Memory B cell (primary cell): ENCODE results near the gene SLC11A1.

Experiments used
- ATAC-seq: fragments of 150-1000 bp; cut with Tn5 transposase; 2 replicates; pipeline ENCODE4 v1.10.0; 2021; ENCODE audit warnings: low read depth, mild to moderate bottlenecking, moderate library complexity
- DNase-seq, 2 donors: peaks; one replicate each; pipeline ENCODE4 v3.0.0; 2022; ENCODE audit warnings: low spot score in 2 of 2
- H3K27ac Mint-ChIP-seq: one replicate; pipeline ENCODE4 v1.8.0; 2022; ENCODE audit warnings: mild to moderate bottlenecking, moderate library complexity, mixed read lengths
- H3K27me3 Mint-ChIP-seq: one replicate; pipeline ENCODE4 v1.8.0; 2022; ENCODE audit warnings: mixed read lengths
- H3K36me3 Mint-ChIP-seq: one replicate; pipeline ENCODE4 v1.8.0; 2022; ENCODE audit warnings: mild to moderate bottlenecking, mixed read lengths
- H3K4me1 Mint-ChIP-seq: one replicate; pipeline ENCODE4 v1.8.0; 2022; ENCODE audit warnings: mixed read lengths
- H3K4me3 Mint-ChIP-seq: one replicate; pipeline ENCODE4 v1.8.0; 2022; ENCODE audit warnings: mild to moderate bottlenecking, moderate library complexity, mixed read lengths
- H3K9me3 Mint-ChIP-seq: one replicate; pipeline ENCODE4 v1.8.0; 2022; ENCODE audit warnings: mixed read lengths

SLC11A1 gene

DNA sequence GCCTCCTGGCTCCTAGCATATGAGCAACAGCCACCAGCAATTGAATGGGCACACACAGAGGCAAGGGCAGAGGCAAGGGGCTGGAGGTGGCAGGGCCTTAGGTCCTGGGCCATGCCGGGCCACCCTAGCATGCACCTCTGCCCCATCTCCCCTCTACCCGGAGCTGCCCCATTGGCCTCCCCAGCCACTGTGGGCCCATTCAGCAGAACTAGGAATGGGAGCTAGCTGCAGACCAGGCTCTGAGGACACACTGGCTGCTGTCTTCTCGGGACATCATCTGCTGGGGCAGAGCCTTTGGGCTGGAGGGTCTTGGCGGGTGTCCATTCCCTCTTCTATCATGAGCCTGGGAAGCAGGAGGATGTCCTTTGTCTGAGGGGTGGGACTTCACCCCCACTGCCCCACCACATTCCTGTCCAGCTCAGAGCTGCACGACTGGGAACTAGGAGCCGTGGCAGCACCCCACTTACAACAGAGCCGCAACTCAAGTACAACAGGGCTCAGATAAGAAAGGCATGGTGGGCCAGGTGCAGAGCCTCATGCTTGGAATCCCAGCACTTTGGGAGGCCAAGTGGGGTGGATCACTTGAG lies 37.6 kb downstream of the SLC11A1 start:
- peaks cover 3% of the 10 kb centered on the region for H3K27me3 Mint-ChIP-seq
- no peak overlapping the region for H3K27ac Mint-ChIP-seq
- no peaks in the 10 kb centered on the region for H3K9me3 Mint-ChIP-seq
- H3K36me3 Mint-ChIP-seq = no peaks in the 10 kb centered on the region
- no peaks in the 10 kb centered on the region for H3K4me1 Mint-ChIP-seq
- H3K4me3 Mint-ChIP-seq = no peak overlapping the region
- DNase-seq = no peak
- no peak for ATAC-seq

DNA sequence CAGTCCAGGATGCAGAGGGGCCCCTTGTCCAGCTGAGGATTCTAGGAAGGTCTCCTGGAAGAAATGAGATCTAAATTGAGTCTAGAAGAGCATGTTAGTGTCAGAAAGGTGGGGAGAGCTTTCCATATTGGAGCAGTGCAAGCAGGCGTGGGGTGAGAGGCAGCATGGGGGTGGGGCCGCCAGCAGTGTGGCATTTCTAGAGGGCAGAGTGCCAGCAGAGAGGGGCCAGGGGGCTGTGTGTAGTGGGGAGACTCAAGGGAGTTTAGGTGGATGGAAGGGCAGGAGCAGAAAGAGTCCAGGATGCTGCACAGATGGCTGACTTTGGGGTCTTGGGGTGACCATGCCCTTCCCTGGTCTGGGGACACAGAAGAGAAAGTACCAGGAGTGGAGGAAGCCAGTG lies 39.0 kb downstream of the SLC11A1 start:
- Mint-ChIP-seq H3K4me3 (no peak overlapping the region), H3K27me3 (peaks cover 3% of the 10 kb centered on the region), H3K4me1 (no peaks in the 10 kb centered on the region), H3K36me3 (no peaks in the 10 kb centered on the region), H3K27ac (no peak overlapping the region), H3K9me3 (no peaks in the 10 kb centered on the region)
- DNase-seq (no peak), ATAC-seq (no peak)

- H3K27me3 Mint-ChIP-seq = peaks cover 3% of the 10 kb centered on the region
- no peak for DNase-seq
- H3K36me3 Mint-ChIP-seq = no peaks in the 10 kb centered on the region
- H3K27ac Mint-ChIP-seq = no peak overlapping the region
- H3K4me3 Mint-ChIP-seq = no peak overlapping the region
- H3K9me3 Mint-ChIP-seq = no peaks in the 10 kb centered on the region
- no peaks in the 10 kb centered on the region for H3K4me1 Mint-ChIP-seq
- ATAC-seq = no peak
Measured at GRCh38 chr2:218422403-218423086, 40.5 kb downstream of the SLC11A1 start.

- DNase-seq (no peak), ATAC-seq (no peak)
- Mint-ChIP-seq H3K4me3 (no peak overlapping the region), H3K27me3 (peaks cover 3% of the 10 kb centered on the region), H3K36me3 (no peaks in the 10 kb centered on the region), H3K27ac (no peak overlapping the region), H3K9me3 (no peaks in the 10 kb centered on the region), H3K4me1 (no peaks in the 10 kb centered on the region)
Measured at GRCh38 chr2:218423584-218423983, 41.5 kb downstream of the SLC11A1 start.

- no peaks in the 10 kb centered on the region for H3K4me1 Mint-ChIP-seq
- no peaks in the 10 kb centered on the region for H3K9me3 Mint-ChIP-seq
- DNase-seq (no peak), ATAC-seq (no peak)
- H3K27me3 Mint-ChIP-seq = peaks cover 13% of the 10 kb centered on the region
- no peak overlapping the region for H3K27ac Mint-ChIP-seq
- no peak overlapping the region for H3K4me3 Mint-ChIP-seq
- H3K36me3 Mint-ChIP-seq = no peaks in the 10 kb centered on the region
Measured at GRCh38 chr2:218425531-218425930, 43.5 kb downstream of the SLC11A1 start.

DNA sequence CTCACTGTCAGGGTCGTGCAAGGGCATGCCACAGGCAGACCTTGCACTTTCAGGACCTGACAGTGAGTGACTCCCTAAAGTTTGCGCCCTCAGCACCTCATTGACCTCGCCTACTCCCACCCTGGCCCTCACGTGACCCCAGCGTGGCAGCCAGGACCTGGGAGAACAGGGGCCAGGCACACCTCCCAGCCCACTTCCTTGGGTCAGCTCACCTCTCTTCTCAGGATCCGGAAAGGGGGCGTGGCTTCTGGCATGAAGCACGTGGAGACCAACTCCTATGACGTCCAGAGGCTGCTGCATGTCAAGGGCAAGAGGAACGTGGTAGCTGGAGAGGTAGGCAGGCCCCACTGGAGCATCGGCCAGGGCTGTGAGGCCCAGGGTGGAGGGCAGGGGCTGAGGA lies 45.7 kb downstream of the SLC11A1 start:
- DNase-seq (no peak), ATAC-seq (no peak)
- Mint-ChIP-seq H3K36me3 (no peaks in the 10 kb centered on the region), H3K27ac (no peak overlapping the region), H3K9me3 (no peaks in the 10 kb centered on the region), H3K4me1 (no peaks in the 10 kb centered on the region), H3K4me3 (no peak overlapping the region), H3K27me3 (peaks cover 13% of the 10 kb centered on the region)

GRCh38 chr2:218428846-218429558 lies 46.9 kb downstream of the SLC11A1 start:
- ATAC-seq (no peak), DNase-seq (no peak)
- peaks cover 13% of the 10 kb centered on the region for H3K27me3 Mint-ChIP-seq
- H3K27ac Mint-ChIP-seq = no peak overlapping the region
- no peaks in the 10 kb centered on the region for H3K4me1 Mint-ChIP-seq
- no peaks in the 10 kb centered on the region for H3K9me3 Mint-ChIP-seq
- H3K36me3 Mint-ChIP-seq = no peaks in the 10 kb centered on the region
- no peak overlapping the region for H3K4me3 Mint-ChIP-seq

- no peak for DNase-seq
- H3K4me3 Mint-ChIP-seq = no peak overlapping the region
- ATAC-seq = no peak
- H3K27ac Mint-ChIP-seq = no peak overlapping the region
- H3K27me3 Mint-ChIP-seq = peaks cover 13% of the 10 kb centered on the region
- H3K9me3 Mint-ChIP-seq = no peaks in the 10 kb centered on the region
- H3K4me1 Mint-ChIP-seq = no peaks in the 10 kb centered on the region
- H3K36me3 Mint-ChIP-seq = no peaks in the 10 kb centered on the region
Measured at GRCh38 chr2:218429911-218430692, 48.0 kb downstream of the SLC11A1 start.

DNA sequence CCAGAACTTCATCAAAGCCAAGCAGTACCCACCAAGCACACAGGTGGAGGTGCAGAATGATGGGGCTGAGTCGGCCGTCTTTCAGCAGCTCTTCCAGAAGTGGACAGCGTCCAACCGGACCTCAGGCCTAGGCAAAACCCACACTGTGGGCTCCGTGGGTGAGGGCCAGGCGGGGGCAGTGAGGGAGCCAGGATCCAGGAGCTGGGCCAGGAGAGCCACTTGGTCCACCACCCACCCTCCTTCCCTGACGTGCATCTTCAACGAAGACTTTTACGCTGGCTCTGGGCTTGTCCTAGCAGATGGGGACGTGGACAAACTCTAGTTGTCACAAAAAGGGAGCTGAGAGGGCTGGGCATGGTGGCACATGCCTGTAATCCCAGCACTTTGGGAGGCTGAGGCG lies 48.6 kb downstream of the SLC11A1 start:
- no peak for ATAC-seq
- H3K27ac Mint-ChIP-seq = no peak overlapping the region

GRCh38 chr2:218431878-218432277 lies 49.8 kb downstream of the SLC11A1 start:
- Mint-ChIP-seq H3K36me3 (no peaks in the 10 kb centered on the region), H3K9me3 (no peaks in the 10 kb centered on the region), H3K27me3 (peaks cover 13% of the 10 kb centered on the region), H3K27ac (no peak overlapping the region), H3K4me3 (no peak overlapping the region), H3K4me1 (no peaks in the 10 kb centered on the region)
- no peak for ATAC-seq
- DNase-seq = no peak

More for the DNA sequence above, 48.6 kb downstream of the SLC11A1 start:
- H3K4me3 Mint-ChIP-seq = no peak overlapping the region
- no peak for DNase-seq
- no peaks in the 10 kb centered on the region for H3K4me1 Mint-ChIP-seq
- no peaks in the 10 kb centered on the region for H3K36me3 Mint-ChIP-seq
- H3K9me3 Mint-ChIP-seq = no peaks in the 10 kb centered on the region
- H3K27me3 Mint-ChIP-seq = peaks cover 13% of the 10 kb centered on the region

- H3K27ac Mint-ChIP-seq = no peak overlapping the region
- H3K36me3 Mint-ChIP-seq = no peaks in the 10 kb centered on the region
- H3K27me3 Mint-ChIP-seq = peaks cover 13% of the 10 kb centered on the region
- H3K9me3 Mint-ChIP-seq = no peaks in the 10 kb centered on the region
- no peak overlapping the region for H3K4me3 Mint-ChIP-seq
- no peak for ATAC-seq
- no peak for DNase-seq
- no peaks in the 10 kb centered on the region for H3K4me1 Mint-ChIP-seq
Measured at GRCh38 chr2:218432676-218433365, 50.7 kb downstream of the SLC11A1 start.

GRCh38 chr2:218434456-218434855 lies 52.4 kb downstream of the SLC11A1 start:
- DNase-seq (no peak), ATAC-seq (no peak)
- Mint-ChIP-seq H3K36me3 (no peaks in the 10 kb centered on the region), H3K4me1 (peaks cover 3% of the 10 kb centered on the region), H3K27ac (no peak overlapping the region), H3K9me3 (no peaks in the 10 kb centered on the region), H3K4me3 (no peak overlapping the region), H3K27me3 (peaks cover 11% of the 10 kb centered on the region)

DNA sequence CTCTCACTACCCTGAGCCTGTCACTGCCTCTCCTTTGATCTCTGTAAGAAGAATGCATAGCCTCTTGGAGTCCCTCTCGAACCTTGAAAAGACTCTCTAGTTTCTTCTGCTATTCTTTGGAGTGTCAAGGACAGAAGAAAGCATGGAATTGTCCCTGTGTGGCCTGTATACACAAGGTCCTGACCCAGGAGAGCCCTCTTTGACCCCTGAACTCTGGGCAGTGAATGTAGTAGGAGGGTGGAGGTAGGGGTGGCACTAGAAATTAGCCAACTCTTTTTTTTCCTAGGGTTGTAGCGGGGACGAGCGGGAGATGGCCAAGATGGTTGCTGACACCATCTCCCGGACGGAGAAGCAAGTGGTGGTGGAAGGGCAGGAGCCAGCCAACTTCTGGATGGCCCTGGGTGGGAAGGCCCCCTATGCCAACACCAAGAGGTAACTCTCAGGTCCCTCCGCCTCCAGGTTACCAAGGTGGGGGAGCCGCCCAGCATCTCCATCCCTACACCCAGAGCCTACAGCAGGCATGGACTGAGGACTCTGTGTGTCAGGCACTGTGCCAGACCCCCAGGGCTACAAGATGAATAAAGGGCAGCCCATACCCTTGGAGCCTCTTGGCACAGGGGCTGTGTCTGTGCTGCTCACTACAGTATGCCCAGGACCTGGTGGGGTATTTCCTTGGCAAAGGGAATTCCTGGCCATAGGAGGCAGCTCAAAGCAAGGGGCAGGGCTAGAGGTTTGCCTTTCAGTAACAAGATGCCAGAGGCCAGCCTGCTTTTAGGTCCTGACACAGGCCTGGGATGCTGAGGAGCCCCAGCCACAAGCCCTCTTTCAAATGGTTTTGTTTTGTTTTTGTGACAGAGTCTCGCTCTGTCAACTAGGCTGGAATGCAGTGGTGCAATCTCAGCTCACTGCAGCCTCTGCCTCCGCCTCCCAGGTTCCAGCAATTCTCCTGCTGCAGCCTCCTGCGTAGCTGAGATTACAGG lies 53.2 kb downstream of the SLC11A1 start:
- Mint-ChIP-seq H3K9me3 (no peaks in the 10 kb centered on the region), H3K4me3 (no peak overlapping the region), H3K27ac (no peak overlapping the region), H3K36me3 (no peaks in the 10 kb centered on the region), H3K4me1 (peaks cover 3% of the 10 kb centered on the region), H3K27me3 (peaks cover 6% of the 10 kb centered on the region)
- ATAC-seq (no peak), DNase-seq (no peak)
